A172 (cell line): ENCODE data around the gene SLC6A18. TPM values are rescaled to one million over a fixed set of nuclear protein-coding genes. Genes with fewer than 3 reads are reported as not detected.
"Not testable (repeated sequence)": the region's sequence is repeated elsewhere in the genome, so short reads cannot be mapped to it uniquely, and the experiment has no call there.

Experiments used
- DNase-seq: peaks from one replicate; pipeline ENCODE4 v3.0.0-alpha.2; 2015; ENCODE audit warnings: low spot score
- total RNA-seq: library from RNA; depleted of rRNA; stranded (reverse); fragments of >200 nt; shearing (Covaris generic); gene quantifications from 2 replicates; pipeline ENCODE4 v1.2.3, GENCODE V29; 2014; rRNA removed

The SLC6A18 gene
- total RNA-seq, 1 experiment from 2014 or later = not detected

- DNase-seq = not testable (repeated sequence)
Observed at GRCh38 chr5:1290956-1291355, 65.8 kb downstream of the SLC6A18 start.

- DNase-seq = no peak
Observed at GRCh38 chr5:1291611-1292080, 66.5 kb downstream of the SLC6A18 start.

- DNase-seq = no peak
Observed at GRCh38 chr5:1292139-1292538, 67.0 kb downstream of the SLC6A18 start.

- DNase-seq = no peak
Observed at GRCh38 chr5:1292846-1293415, 67.8 kb downstream of the SLC6A18 start.

- no peak for DNase-seq
Observed at GRCh38 chr5:1293416-1294205, 68.4 kb downstream of the SLC6A18 start.

- no peak for DNase-seq
Observed at GRCh38 chr5:1294206-1294834, 69.1 kb downstream of the SLC6A18 start.

- DNase-seq = no peak
Observed at GRCh38 chr5:1294835-1295649, 69.9 kb downstream of the SLC6A18 start, which contains the start of gene TERT. TSS of gene TERT (minus strand) at chr5:1295068. CDS start at chr5:1294989, 79 bp downstream.

- DNase-seq = no peak
Observed at GRCh38 chr5:1295650-1296037, 70.5 kb downstream of the SLC6A18 start.

Other genes starting within 250 kb of the SLC6A18 start
- 4.3 TPM in 1 of 2 replicates, not detected in the other for gene NKD2, start 216.6 kb upstream of the SLC6A18 start, total RNA-seq
- gene SLC12A7, start 113.3 kb upstream of the SLC6A18 start, total RNA-seq = 8.5 and 10.2 TPM in 2 replicates
- not detected in 2 replicates for gene SLC6A19, start 23.8 kb upstream of the SLC6A18 start, total RNA-seq
- gene TERT, start 69.7 kb downstream of the SLC6A18 start, total RNA-seq = 0.95 and 5.2 TPM in 2 replicates
- 271 and 287 TPM in 2 replicates for gene CLPTM1L, start 119.7 kb downstream of the SLC6A18 start, total RNA-seq
- gene SLC6A3, start 220.1 kb downstream of the SLC6A18 start, total RNA-seq = not detected in 2 replicates